GM13976 (cell line): ENCODE data around the gene ELL2.

Experiments
- DNase-seq: peaks from one replicate; pipeline ENCODE4 v3.0.0; 2012; ENCODE audit warnings: low spot score
- in situ Hi-C: fragments of 300-500 bp; cut with MboI; formaldehyde crosslinking; loops from one replicate; pipeline ENCODE4 v1.12.0; 2022; ENCODE audit warnings: low sequenced_read_pairs, mixed read lengths, inconsistent platforms; ENCODE audit not compliant: unreplicated experiment
- TF ChIP-seq, protein P1 (sequence below): IDR thresholded peaks from 2 replicates; pipeline ENCODE4 v1.5.1; 2012; ENCODE audit warnings: borderline replicate concordance, mild to moderate bottlenecking; ENCODE audit not compliant: insufficient read depth; ENCODE audit errors: extremely low read depth, missing control alignments, control extremely low read depth

Gene ELL2

DNA sequence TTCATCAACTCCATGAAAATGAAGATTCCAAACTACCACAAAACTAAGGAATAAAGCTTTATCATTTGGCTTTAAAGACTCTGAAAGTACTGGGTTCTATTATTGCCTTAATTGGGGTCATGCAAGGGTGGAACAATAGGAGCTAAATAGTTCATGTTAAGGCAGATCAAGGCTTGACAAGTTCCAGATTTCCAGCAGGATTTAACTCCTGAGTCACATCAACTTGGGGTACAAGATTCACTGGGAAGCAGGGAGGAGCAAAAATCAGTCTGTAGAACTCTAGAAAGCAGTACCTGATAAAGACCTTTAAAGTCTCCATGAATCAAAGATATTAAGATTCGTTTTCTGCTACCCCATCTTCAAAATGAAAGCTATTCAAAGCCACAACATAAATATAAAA lies 97.2 kb downstream of the ELL2 start:
- in situ Hi-C loops: no loop called here
- DNase-seq: no peak
- TF ChIP-seq, protein P1, sequence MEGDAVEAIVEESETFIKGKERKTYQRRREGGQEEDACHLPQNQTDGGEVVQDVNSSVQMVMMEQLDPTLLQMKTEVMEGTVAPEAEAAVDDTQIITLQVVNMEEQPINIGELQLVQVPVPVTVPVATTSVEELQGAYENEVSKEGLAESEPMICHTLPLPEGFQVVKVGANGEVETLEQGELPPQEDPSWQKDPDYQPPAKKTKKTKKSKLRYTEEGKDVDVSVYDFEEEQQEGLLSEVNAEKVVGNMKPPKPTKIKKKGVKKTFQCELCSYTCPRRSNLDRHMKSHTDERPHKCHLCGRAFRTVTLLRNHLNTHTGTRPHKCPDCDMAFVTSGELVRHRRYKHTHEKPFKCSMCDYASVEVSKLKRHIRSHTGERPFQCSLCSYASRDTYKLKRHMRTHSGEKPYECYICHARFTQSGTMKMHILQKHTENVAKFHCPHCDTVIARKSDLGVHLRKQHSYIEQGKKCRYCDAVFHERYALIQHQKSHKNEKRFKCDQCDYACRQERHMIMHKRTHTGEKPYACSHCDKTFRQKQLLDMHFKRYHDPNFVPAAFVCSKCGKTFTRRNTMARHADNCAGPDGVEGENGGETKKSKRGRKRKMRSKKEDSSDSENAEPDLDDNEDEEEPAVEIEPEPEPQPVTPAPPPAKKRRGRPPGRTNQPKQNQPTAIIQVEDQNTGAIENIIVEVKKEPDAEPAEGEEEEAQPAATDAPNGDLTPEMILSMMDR: no peak

DNA sequence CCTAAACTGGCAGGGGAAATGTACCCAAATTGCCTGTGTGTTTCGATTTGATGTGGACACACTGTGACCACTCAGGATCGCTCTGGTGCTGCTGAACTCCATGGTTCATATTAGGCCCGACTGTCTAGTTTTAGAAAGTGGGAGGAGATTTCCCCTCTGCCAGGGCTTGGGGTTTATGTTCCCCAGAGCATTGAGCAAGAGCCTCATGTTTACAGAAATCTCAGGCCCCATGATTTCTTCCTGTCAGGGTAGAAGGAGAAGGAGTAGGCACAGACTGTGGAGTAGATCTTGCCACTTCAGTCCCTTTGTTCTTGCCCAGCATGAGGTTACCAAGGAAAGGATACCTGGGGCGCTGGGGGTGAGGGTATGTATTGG lies 98.3 kb downstream of the ELL2 start:
- no peak for DNase-seq
- in situ Hi-C loops: no loop called here
- TF ChIP-seq, protein P1: no peak

DNA sequence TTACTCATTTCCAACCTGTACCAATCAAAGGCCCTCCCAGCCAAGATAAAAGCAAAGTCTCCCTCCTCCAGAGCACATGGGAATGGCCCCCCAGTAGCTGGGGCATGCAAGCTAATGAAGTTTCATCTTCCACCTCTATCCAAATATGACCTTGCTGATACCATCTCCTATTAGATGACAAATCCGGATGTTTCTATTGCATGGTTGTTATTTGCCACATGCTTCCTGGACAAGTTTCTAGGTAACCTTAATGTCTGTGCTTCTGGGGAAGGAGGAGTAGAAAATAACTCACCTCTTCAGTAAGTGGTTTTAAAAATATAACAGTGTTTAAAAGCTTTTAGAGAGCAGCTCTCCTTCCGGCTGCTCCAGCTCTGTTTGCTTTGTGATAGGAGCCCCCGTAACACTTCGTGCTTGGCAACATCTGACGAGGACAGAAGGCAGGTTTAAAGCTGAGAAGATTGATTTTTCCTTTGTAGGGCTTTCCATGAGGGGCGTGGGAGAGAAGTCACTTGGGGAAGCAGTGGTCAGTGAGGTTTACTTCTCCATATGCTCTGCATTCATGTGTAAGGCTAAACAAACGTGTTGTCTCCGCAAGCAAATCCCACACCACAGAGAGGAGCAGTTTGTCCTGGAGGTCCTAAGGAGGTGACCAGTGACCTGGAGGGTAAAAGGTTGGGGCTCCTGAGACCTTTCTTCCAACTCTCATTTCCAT lies 98.8 kb downstream of the ELL2 start:
- in situ Hi-C loops: no loop called here
- TF ChIP-seq, protein P1: no peak
- DNase-seq: no peak

DNA sequence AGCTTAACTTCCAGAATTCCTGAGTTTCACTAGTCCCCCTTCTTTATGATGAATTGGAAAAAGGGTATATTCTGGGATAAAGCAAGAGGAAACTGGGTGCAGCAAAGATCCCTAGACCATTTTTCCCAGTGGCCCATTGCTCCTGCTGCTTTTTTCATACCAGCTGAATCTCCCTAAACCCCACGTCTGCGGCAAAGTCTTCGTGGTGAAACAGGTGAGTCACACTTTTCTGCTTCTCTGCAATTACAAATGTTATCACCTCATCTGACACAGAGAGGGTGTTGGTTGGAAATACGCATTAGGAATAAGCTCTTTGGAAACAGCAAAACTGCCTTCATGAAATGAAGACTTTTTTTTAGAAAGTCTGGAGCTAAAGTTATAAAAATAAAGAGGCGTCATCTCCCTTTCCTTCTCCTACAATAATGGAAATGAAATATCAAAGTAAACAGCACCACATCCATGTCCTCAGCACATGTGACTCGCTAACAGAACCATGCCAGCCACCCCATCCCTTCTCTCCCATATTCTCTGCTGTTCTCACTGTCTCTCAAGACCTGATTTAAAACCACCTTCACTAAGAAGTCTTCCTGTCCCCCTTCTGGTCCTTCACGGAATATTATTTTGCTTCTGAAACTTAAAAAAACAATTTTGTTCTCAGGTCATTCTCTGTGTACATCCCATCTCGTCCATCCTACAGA lies 99.6 kb downstream of the ELL2 start:
- TF ChIP-seq, protein P1: no peak
- DNase-seq: no peak
- in situ Hi-C loops: no loop called here

DNA sequence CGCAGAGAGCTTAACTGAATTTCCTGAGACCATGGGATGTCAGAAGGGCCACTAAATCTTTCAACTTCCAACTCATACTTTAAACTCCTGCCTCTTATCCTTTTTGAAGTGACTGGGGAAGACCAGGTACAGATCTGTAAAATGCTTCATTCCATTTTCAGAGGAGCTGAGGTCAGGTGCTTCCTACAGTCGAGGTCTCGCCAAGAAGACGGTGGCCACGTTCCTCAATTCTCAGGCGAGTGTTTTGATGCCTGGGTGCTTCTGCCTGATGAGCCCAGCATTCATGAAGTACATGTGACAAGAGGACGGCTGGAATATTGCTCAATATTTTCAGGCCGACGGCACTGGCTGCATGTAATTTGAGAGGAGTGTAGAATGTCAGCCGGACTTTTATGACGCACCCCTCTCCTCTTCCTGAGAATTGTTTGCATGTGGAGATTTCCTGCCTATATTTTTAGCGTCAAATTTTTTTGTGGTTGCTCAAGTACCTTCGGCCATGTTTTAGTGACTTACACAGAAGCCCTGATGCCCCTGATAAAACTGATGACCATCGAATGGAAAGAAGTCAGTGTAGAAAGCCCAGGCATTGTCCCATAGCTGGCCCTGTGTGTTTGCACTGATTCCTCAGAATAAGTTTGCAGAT lies 100.3 kb downstream of the ELL2 start:
- in situ Hi-C loops: no loop called here
- no peak for DNase-seq
- TF ChIP-seq, protein P1: no peak

DNA sequence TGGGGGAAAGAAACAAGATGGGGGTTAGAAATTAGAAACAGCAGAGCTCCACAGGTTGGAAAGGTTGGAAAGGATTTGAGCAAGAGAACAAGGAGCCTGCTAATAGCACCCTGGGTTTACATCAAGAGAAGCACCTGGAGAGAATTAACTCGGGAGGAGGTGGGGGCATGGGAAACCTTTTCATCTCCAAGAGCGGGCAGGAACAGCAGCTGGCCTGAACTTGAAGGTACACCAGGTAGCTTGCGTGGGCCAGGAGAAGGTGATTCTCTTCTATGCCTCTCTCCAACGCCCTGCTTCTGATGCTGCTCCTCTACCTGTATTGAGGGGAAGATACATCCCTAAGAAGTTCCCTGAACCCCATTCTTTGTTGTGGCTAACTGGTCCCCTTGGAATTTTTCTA lies 102.0 kb downstream of the ELL2 start:
- TF ChIP-seq, protein P1: no peak
- in situ Hi-C loops: loop anchor here (5.0 to 10.0 kb wide), 3 partner anchors 483 to 745 kb away; partner anchors contain the start of gene PCSK1
- DNase-seq: no peak
